ENCODE data around the gene DOCK7. TPM values are rescaled to one million over a fixed set of nuclear protein-coding genes. Genes with fewer than 3 reads are reported as not detected.

The DOCK7 gene
- total and polyA plus RNA-seq, 2 of the 8 experiments (the other 6 are each of a cell fraction or from before 2014, with no cell fraction given): 10.2 to 33.7 TPM

DNA sequence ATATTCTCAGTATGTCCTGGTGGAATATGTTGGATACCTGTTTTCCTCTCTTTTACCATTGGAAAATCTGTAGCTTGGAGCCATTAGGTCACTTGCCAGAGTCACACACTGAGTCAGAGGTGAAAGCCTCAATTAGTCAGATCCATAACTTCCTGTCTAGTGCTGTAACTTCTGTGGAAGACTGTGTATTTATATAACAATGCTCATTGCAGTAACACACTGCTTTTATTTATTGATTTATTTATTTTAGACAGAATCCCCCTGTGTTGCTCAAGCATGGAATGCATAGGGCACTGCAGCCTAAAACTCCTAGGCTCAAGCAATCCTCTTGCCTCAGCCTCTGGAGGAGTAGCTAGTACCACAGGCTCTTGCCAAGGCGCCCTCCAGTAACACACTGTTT is 1.3 kb upstream of the DOCK7 start:
- Histone ChIP-seq H2BK120ac (replicated peaks; ENCODE audit: low read depth, low read length) (no peak overlapping the region), H3K79me2 (ENCODE audit: control insufficient read depth in 1 of 2, insufficient read depth in 2 of 2, low read length in 2 of 2) (peaks cover 4 to 23% of the 10 kb centered on the region in 2 experiments; a peak in 3 of 4 replicates), H3K27ac (ENCODE audit: low read depth, low read length) (no peak overlapping the region), H2BK15ac (ENCODE audit: low read length) (no peak overlapping the region), H3K23me2 (ENCODE audit: low read depth, low read length) (peaks cover 4% of the 10 kb centered on the region; the same call in 1 of the 2 replicates), H3K79me1 (ENCODE audit: low read depth, low read length) (peaks cover 3% of the 10 kb centered on the region; the same call in 1 of the 2 replicates), H3K4ac (replicated peaks; ENCODE audit: insufficient read length, low read depth, low read length) (no peak overlapping the region), H4K5ac (ENCODE audit: insufficient read length, low read depth, low read length) (no peak overlapping the region), H3K14ac (ENCODE audit: insufficient read length) (no peak overlapping the region), H2BK20ac (ENCODE audit: low read length) (no peak overlapping the region), H4K8ac (ENCODE audit: extremely low read depth, insufficient read depth, low read length) (no peak overlapping the region), H3K4me2 (ENCODE audit: insufficient read depth in 1 of 2, low read depth in 2 of 2, low read length in 2 of 2) (peak overlapping the region; percentile 43 to 75), H2AFZ (ENCODE audit: low read length) (no peak overlapping the region), H3K9ac (replicated peaks in 1 of 4; ENCODE audit: extremely low read depth in 1 of 4, low read depth in 3 of 4, low read length in 3 of 4) (0 out of 7 replicates have a peak overlapping the region, but pooled peaks of 1 of the 4 experiments have one; percentile 7), H2BK5ac (ENCODE audit: low read depth, low read length) (no peak overlapping the region), H2AK5ac (ENCODE audit: low read depth, low read length) (no peak overlapping the region), H3K27me3 (replicated peaks in 1 of 4; ENCODE audit: control insufficient read depth in 3 of 4, extremely low read depth in 1 of 4, insufficient read depth in 3 of 4, low read length in 3 of 4) (no peaks in the 10 kb centered on the region), H3K4me3 (ENCODE audit: extremely low read depth in 1 of 4, insufficient read depth in 2 of 4, low read depth in 3 of 4, low read length in 4 of 4) (peak overlapping the region in 1 of 4 experiments; percentile 80; a peak in 2 of 8 replicates), H3K36me3 (ENCODE audit: control insufficient read depth in 2 of 4, insufficient read depth in 4 of 4, low read length in 3 of 4) (no peaks in the 10 kb centered on the region), H2BK12ac (ENCODE audit: low read depth, low read length) (no peak overlapping the region), H4K20me1 (replicated peaks in 1 of 2; ENCODE audit: control insufficient read depth in 1 of 2, insufficient read depth in 2 of 2, low read length in 2 of 2) (peaks cover 0 to 2% of the 10 kb centered on the region in 2 experiments), H4K91ac (replicated peaks; ENCODE audit: insufficient read length, low read length) (no peak overlapping the region), H3K4me1 (replicated peaks in 1 of 4; ENCODE audit: control insufficient read depth in 3 of 4, insufficient read depth in 4 of 4, low read length in 3 of 4) (peaks cover 0 to 8% (median 4%) of the 10 kb centered on the region in 4 experiments; a peak in 4 of 7 replicates), H3K18ac (ENCODE audit: extremely low read depth, low read length) (no peak overlapping the region), H3K56ac (replicated peaks; ENCODE audit: insufficient read length, low read depth, low read length) (no peak overlapping the region), H3K23ac (ENCODE audit: insufficient read length) (no peak overlapping the region), H3K9me3 (ENCODE audit: insufficient read depth in 2 of 2, low read depth in 1 of 2, low read length in 1 of 2) (no peaks in the 10 kb centered on the region; a peak in 1 of 4 replicates)
- DNase-seq (ENCODE audit: low read depth in 1 of 2, low spot score in 2 of 2) (no peak), FAIRE-seq (no peak)
- CTCF ChIA-PET (ENCODE audit: partially characterized antibody): interaction anchor here (0.9 to 1.8 kb wide), 5 partner anchors 19 to 57 kb away, joined by 3 to 6 read pairs (median 3); no protein-coding TSS in a partner anchor
- TF ChIP-seq TCF12 (IDR thresholded peaks at IDR 0.05; ENCODE audit: low read depth, low read length) (no peak), SAP30 (IDR thresholded peaks at IDR 0.05; ENCODE audit: insufficient read depth, insufficient replicate concordance, low read length) (no peak), KDM4A (IDR thresholded peaks at IDR 0.05; ENCODE audit: low read depth, low read length, severe bottlenecking) (no peak), TAF1 (IDR thresholded peaks at IDR 0.05; ENCODE audit: low read depth, low read length) (no peak), GABPA (IDR thresholded peaks at IDR 0.05; ENCODE audit: borderline replicate concordance, insufficient read depth, low read length) (no peak), SIRT6 (IDR thresholded peaks at IDR 0.05; ENCODE audit: low read length) (no peak)
- 84% methylated on average over 1 of the region's 1 CpG; no CpG with 5 or more reads in 1 of the 2 experiments for WGBS, 2 experiments (ENCODE audit: extremely low coverage in 1 of 2, insufficient coverage in 1 of 2, insufficient read length in 1 of 2, insufficient replicate concordance in 2 of 2, low coverage in 1 of 2, low lambda C conversion rate in 2 of 2, missing lambda C conversion rate in 1 of 2)
- POLR2A ChIA-PET (ENCODE audit: partially characterized antibody): interaction anchor here (0.9 to 2.1 kb wide), 3 partner anchors 27 to 57 kb away, joined by 3 to 8 read pairs (median 3); no protein-coding TSS in a partner anchor

Measured in H1 (cell line).